Loucy (cell line): Measurements from ENCODE around the gene TBC1D2B.

Source experiments
- H2AFZ ChIP-seq: fragments of 200-600 bp; sonication (generic); 2 replicates; pipeline ENCODE4 v1.6.0; 2016; ENCODE audit warnings: antibody characterized with exemption, mild to moderate bottlenecking, low read length, moderate library complexity
- H3F3A ChIP-seq: fragments of 200-600 bp; 2 replicates; pipeline ENCODE4 v1.6.0; 2016; ENCODE audit warnings: antibody characterized with exemption, low read depth, mild to moderate bottlenecking
- H3K27me3 ChIP-seq: fragments of 200-600 bp; sonication (generic); 2 replicates; pipeline ENCODE4 v1.6.1; 2014; ENCODE audit warnings: low read length, mild to moderate bottlenecking; ENCODE audit not compliant: insufficient read depth, poor library complexity, severe bottlenecking
- H3K36me3 ChIP-seq: fragments of 200-600 bp; sonication (generic); 2 replicates; pipeline ENCODE4 v1.6.1; 2016; ENCODE audit warnings: low read length; ENCODE audit not compliant: insufficient read depth
- H3K4me1 ChIP-seq: fragments of 200-600 bp; sonication (generic); 2 replicates; pipeline ENCODE4 v1.5.1; 2014; ENCODE audit warnings: low read length, mild to moderate bottlenecking; ENCODE audit not compliant: insufficient read depth, poor library complexity, severe bottlenecking
- H3K4me2 ChIP-seq: fragments of 200-600 bp; sonication (generic); 2 replicates; pipeline ENCODE4 v1.6.0; 2014; ENCODE audit warnings: antibody characterized with exemption, low read length, low read depth, mild to moderate bottlenecking; ENCODE audit not compliant: poor library complexity, severe bottlenecking
- H3K4me3 ChIP-seq: fragments of 200-600 bp; sonication (generic); 2 replicates; pipeline ENCODE4 v1.5.1; 2014; ENCODE audit warnings: low read length, mild to moderate bottlenecking, mixed read lengths; ENCODE audit not compliant: poor library complexity, severe bottlenecking
- H3K79me2 ChIP-seq: fragments of 200-600 bp; sonication (generic); 2 replicates; pipeline ENCODE4 v1.6.1; 2014; ENCODE audit warnings: low read length; ENCODE audit not compliant: insufficient read depth
- H3K9ac ChIP-seq: fragments of 200-600 bp; sonication (generic); 2 replicates; pipeline ENCODE4 v1.6.0; 2014; ENCODE audit warnings: mild to moderate bottlenecking, low read depth, low read length, moderate library complexity; ENCODE audit not compliant: poor library complexity, severe bottlenecking
- H3K9me2 ChIP-seq: fragments of 200-600 bp; sonication (generic); replicated peaks from 2 replicates; pipeline ENCODE4 v1.6.1; 2016; ENCODE audit warnings: low read depth, low read length, mixed read lengths
- H3K9me3 ChIP-seq: fragments of 200-600 bp; sonication (generic); 2 replicates; pipeline ENCODE4 v1.6.1; 2014; ENCODE audit warnings: mild to moderate bottlenecking, antibody characterized with exemption, low read length, low read depth; ENCODE audit not compliant: insufficient read depth
- H4K20me1 ChIP-seq: fragments of 200-600 bp; sonication (generic); 2 replicates; pipeline ENCODE4 v1.6.0; 2014; ENCODE audit warnings: antibody characterized with exemption, low read length, mild to moderate bottlenecking; ENCODE audit not compliant: insufficient read depth, poor library complexity, severe bottlenecking
- CTCF ChIP-seq: fragments of 200-600 bp; sonication (generic); conservative IDR thresholded peaks from 2 replicates; pipeline ENCODE4 v1.5.1; 2014; ENCODE audit warnings: mild to moderate bottlenecking, antibody characterized with exemption, low read length
- EZH2phosphoT487 ChIP-seq: fragments of 200-600 bp; IDR thresholded peaks from 2 replicates; pipeline ENCODE4 v1.6.1; 2018; ENCODE audit warnings: antibody characterized with exemption, mild to moderate bottlenecking, moderate library complexity, borderline replicate concordance

Gene TBC1D2B

GRCh38 chr15:78082106-78082742 is 4.7 kb upstream of the TBC1D2B start:
- H3K4me2 ChIP-seq, result no peak overlapping the region

DNA sequence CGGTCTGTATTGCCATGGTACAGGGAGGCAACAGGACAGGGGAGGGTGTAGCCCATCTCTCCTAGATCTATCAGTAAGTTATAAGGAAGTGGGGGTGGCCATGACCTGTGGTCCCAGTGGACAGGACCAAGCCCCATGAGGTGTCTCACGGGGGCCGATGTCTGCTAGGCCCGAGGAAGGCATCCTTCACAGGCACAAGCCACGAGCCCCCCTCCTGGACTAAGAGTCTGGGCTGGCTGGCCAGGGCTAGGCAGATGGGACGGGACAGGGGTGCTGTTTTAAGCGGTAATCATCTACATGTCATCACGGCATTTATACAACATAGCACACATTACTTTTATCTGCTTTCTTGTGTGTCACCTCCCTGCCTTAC is 2.6 kb upstream of the TBC1D2B start:
- Histone ChIP-seq H3K4me2 (no peak overlapping the region), H3K9ac (no peak overlapping the region), H3K36me3 (no peaks in the 10 kb centered on the region), H3K9me2 (no peaks in the 10 kb centered on the region), H3K79me2 (peaks cover 27% of the 10 kb centered on the region), H2AFZ (no peak overlapping the region), H3F3A (no peaks in the 10 kb centered on the region), H3K4me1 (peaks cover 35% of the 10 kb centered on the region), H4K20me1 (peaks cover 17% of the 10 kb centered on the region), H3K27me3 (no peaks in the 10 kb centered on the region), H3K9me3 (no peaks in the 10 kb centered on the region), H3K4me3 (no peak overlapping the region)
- TF ChIP-seq CTCF, result no peak
- TF ChIP-seq EZH2phosphoT487, result no peak

More at GRCh38 chr15:78082106-78082742, 4.7 kb upstream of the TBC1D2B start:
- peak overlapping the region; percentile 34 for H3K9ac ChIP-seq
- H3K4me3 ChIP-seq, result no peak overlapping the region
- no peak for TF ChIP-seq EZH2phosphoT487
- TF ChIP-seq CTCF, result no peak
- H3K9me3 ChIP-seq, result no peaks in the 10 kb centered on the region
- H2AFZ ChIP-seq, result no peak overlapping the region
- no peaks in the 10 kb centered on the region for H4K20me1 ChIP-seq
- no peaks in the 10 kb centered on the region for H3K9me2 ChIP-seq
- no peaks in the 10 kb centered on the region for H3K27me3 ChIP-seq
- H3K36me3 ChIP-seq, result no peaks in the 10 kb centered on the region
- H3F3A ChIP-seq, result no peaks in the 10 kb centered on the region
- peaks cover 5% of the 10 kb centered on the region for H3K79me2 ChIP-seq
- peaks cover 26% of the 10 kb centered on the region for H3K4me1 ChIP-seq

DNA sequence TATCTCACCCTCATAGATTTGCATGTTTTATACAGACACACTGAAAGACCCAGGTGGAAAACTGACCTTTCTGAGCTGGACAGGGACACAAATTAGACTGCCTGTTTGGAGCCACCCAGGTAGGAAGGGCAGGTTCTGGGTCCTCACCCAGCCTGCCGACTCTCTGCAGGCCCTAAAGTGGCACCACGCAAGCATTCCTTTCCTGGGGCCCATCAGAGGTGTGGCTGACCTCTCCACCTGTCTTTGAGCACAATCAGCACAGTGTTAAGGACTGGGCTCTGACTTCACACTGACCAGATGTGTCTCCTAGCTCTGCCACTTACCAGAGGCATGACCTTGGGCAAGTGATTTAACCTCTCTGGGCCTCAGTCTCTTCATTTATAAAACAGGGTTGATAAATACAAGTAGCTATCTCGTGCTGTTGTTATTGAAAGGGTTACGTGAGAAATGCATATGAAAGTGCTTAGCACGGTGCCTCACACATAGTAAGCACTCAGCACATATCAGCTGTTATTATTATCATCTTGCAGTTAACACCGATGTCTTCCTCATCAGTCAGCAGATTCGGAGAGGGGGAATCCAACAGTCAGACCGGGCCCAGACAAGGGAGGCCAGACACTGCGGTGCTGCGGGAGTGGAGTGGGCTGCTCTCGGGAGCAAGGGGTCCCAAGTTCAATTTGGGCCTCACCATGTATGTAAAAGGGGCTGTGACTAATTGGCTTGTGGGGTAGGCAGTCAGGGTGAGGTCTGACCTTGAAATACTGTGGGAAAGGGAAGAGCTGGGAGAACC is 2.0 kb upstream of the TBC1D2B start:
- Histone ChIP-seq H3K4me2 (no peak overlapping the region), H3F3A (no peaks in the 10 kb centered on the region), H2AFZ (no peak overlapping the region), H3K9me2 (no peaks in the 10 kb centered on the region), H3K79me2 (peaks cover 32% of the 10 kb centered on the region), H3K27me3 (no peaks in the 10 kb centered on the region), H3K9ac (no peak overlapping the region), H3K4me3 (no peak overlapping the region), H3K9me3 (no peaks in the 10 kb centered on the region), H3K36me3 (no peaks in the 10 kb centered on the region), H3K4me1 (peaks cover 37% of the 10 kb centered on the region), H4K20me1 (peaks cover 22% of the 10 kb centered on the region)
- TF ChIP-seq EZH2phosphoT487 (no peak), CTCF (no peak)
